ENCODE data around the gene KRTAP10-11.
A peak's percentile ranks its signal among the peaks of the same experiment; 100 is the strongest.
"Not testable (repeated sequence)": the region's sequence is repeated elsewhere in the genome, so short reads cannot be mapped to it uniquely, and the experiment has no call there.

The KRTAP10-11 gene

GRCh38 chr21:44640761-44641160 lies 5.5 kb upstream of the KRTAP10-11 start:
- no peak for ATAC-seq

- ATAC-seq, result no peak
Observed at GRCh38 chr21:44643741-44644310, 2.4 kb upstream of the KRTAP10-11 start.

GRCh38 chr21:44644878-44645277 lies 1.3 kb upstream of the KRTAP10-11 start:
- ATAC-seq, result no peak

GRCh38 chr21:44647222-44647552 lies 973 bp downstream of the KRTAP10-11 start:
- ATAC-seq, result no peak

GRCh38 chr21:44648557-44649311 lies 2.5 kb downstream of the KRTAP10-11 start:
- ATAC-seq, result no peak

- ATAC-seq, result no peak
Observed at GRCh38 chr21:44649521-44650100, 3.4 kb downstream of the KRTAP10-11 start.

- ATAC-seq, result no peak
Observed at GRCh38 chr21:44650265-44650972, 4.2 kb downstream of the KRTAP10-11 start.

GRCh38 chr21:44650973-44651675 lies 4.9 kb downstream of the KRTAP10-11 start:
- ATAC-seq, result no peak

- ATAC-seq, result no peak
Observed at GRCh38 chr21:44653123-44653522, 6.9 kb downstream of the KRTAP10-11 start.

GRCh38 chr21:44653656-44654575 lies 7.7 kb downstream of the KRTAP10-11 start:
- peak in 1 of 2 donors; percentile 17 for ATAC-seq

GRCh38 chr21:44654576-44655175 lies 8.5 kb downstream of the KRTAP10-11 start, which contains the start of gene KRTAP12-4:
Gene KRTAP12-4 (minus strand): TSS chr21:44654659. CDS start chr21:44654614, 45 bp downstream.
- no peak for ATAC-seq

- ATAC-seq, result no peak
Observed at GRCh38 chr21:44656868-44657267, 10.7 kb downstream of the KRTAP10-11 start.

GRCh38 chr21:44657635-44658540 lies 11.7 kb downstream of the KRTAP10-11 start, which contains the start of gene KRTAP12-3:
Gene KRTAP12-3 (plus strand): TSS chr21:44657932. CDS start chr21:44657980, 48 bp downstream.
- peak in 1 of 2 donors; percentile 55 for ATAC-seq

- no peak for ATAC-seq
Observed at GRCh38 chr21:44658541-44658910, 12.3 kb downstream of the KRTAP10-11 start.

- no peak for ATAC-seq
Observed at GRCh38 chr21:44658913-44659595, 12.8 kb downstream of the KRTAP10-11 start.

- not testable (repeated sequence) for ATAC-seq
Observed at GRCh38 chr21:44661567-44661966, 15.4 kb downstream of the KRTAP10-11 start.

- ATAC-seq, result no peak
Observed at GRCh38 chr21:44664691-44665090, 18.5 kb downstream of the KRTAP10-11 start.

GRCh38 chr21:44666401-44667320 lies 20.4 kb downstream of the KRTAP10-11 start, which contains the start of gene KRTAP12-2:
Gene KRTAP12-2 (minus strand): TSS chr21:44666927. CDS start chr21:44666886, 41 bp downstream.
- ATAC-seq, result no peak

Measured in activated CD4-positive, CD25-positive, alpha-beta regulatory T cell treated with anti-CD3 and anti-CD28 coated beads, Interleukin-2, amount 50 U/mL, for 24 hours (primary cell).